Muscle of back (tissue), 13 donors: ENCODE results near the gene DUSP16. TPM values are rescaled to one million over a fixed set of nuclear protein-coding genes. Genes with fewer than 3 reads are reported as not detected.
"Not testable (repeated sequence)": the region's sequence is repeated elsewhere in the genome, so short reads cannot be mapped to it uniquely, and the experiment has no call there.

Source experiments
- DNase-seq, 3 donors: peaks; one replicate each; pipeline versions ENCODE4 v3.0.0 to v3.0.0-alpha.2; 2013
- long read RNA-seq, 9 donors: transcript quantifications; one replicate each; lab custom pipeline, GENCODE V29; 2026
- polyA plus RNA-seq, 10 donors: library from polyadenylated mRNA; unstranded; fragments of 120-200 nt; gene quantifications; one replicate each; pipeline ENCODE4 v1.2.1, GENCODE V29; 2013; ENCODE audit not compliant: insufficient read length in 10 of 10

The DUSP16 gene, protein sequence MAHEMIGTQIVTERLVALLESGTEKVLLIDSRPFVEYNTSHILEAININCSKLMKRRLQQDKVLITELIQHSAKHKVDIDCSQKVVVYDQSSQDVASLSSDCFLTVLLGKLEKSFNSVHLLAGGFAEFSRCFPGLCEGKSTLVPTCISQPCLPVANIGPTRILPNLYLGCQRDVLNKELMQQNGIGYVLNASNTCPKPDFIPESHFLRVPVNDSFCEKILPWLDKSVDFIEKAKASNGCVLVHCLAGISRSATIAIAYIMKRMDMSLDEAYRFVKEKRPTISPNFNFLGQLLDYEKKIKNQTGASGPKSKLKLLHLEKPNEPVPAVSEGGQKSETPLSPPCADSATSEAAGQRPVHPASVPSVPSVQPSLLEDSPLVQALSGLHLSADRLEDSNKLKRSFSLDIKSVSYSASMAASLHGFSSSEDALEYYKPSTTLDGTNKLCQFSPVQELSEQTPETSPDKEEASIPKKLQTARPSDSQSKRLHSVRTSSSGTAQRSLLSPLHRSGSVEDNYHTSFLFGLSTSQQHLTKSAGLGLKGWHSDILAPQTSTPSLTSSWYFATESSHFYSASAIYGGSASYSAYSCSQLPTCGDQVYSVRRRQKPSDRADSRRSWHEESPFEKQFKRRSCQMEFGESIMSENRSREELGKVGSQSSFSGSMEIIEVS
- polyA plus RNA-seq: 10 to 100 TPM; 24.9 to 39.8 (median 31.3) TPM
- long read RNA-seq, donor 1, full-length matches to known transcripts: 4 of 13 reads
- long read RNA-seq, donor 1, partial matches to known transcripts: 9 of 13 reads
- long read RNA-seq, donor 1, other reads (novel, unspliced or antisense): 0 of 13 reads
- long read RNA-seq, donor 2, full-length matches to known transcripts: 9 of 9 reads
- long read RNA-seq, donor 2, partial matches to known transcripts: 0 of 9 reads
- long read RNA-seq, donor 2, other reads (novel, unspliced or antisense): 0 of 9 reads
- long read RNA-seq, donor 3: 0 reads
- long read RNA-seq, donor 4, full-length matches to known transcripts: 2 of 23 reads
- long read RNA-seq, donor 4, partial matches to known transcripts: 21 of 23 reads
- long read RNA-seq, donor 4, other reads (novel, unspliced or antisense): 0 of 23 reads
- long read RNA-seq, donor 5, full-length matches to known transcripts: 2 of 7 reads
- long read RNA-seq, donor 5, partial matches to known transcripts: 5 of 7 reads
- long read RNA-seq, donor 5, other reads (novel, unspliced or antisense): 0 of 7 reads
- long read RNA-seq, donor 6, full-length matches to known transcripts: 2 of 2 reads
- long read RNA-seq, donor 6, partial matches to known transcripts: 0 of 2 reads
- long read RNA-seq, donor 6, other reads (novel, unspliced or antisense): 0 of 2 reads
- long read RNA-seq, donor 7, partial matches to known transcripts: 14 of 15 reads
- long read RNA-seq, donor 7, other reads (novel, unspliced or antisense): 0 of 15 reads
- long read RNA-seq, donor 8, full-length matches to known transcripts: 1 of 7 reads
- long read RNA-seq, donor 8, partial matches to known transcripts: 6 of 7 reads
- long read RNA-seq, donor 8, other reads (novel, unspliced or antisense): 0 of 7 reads
- long read RNA-seq, donor 9: 0 reads

DNA sequence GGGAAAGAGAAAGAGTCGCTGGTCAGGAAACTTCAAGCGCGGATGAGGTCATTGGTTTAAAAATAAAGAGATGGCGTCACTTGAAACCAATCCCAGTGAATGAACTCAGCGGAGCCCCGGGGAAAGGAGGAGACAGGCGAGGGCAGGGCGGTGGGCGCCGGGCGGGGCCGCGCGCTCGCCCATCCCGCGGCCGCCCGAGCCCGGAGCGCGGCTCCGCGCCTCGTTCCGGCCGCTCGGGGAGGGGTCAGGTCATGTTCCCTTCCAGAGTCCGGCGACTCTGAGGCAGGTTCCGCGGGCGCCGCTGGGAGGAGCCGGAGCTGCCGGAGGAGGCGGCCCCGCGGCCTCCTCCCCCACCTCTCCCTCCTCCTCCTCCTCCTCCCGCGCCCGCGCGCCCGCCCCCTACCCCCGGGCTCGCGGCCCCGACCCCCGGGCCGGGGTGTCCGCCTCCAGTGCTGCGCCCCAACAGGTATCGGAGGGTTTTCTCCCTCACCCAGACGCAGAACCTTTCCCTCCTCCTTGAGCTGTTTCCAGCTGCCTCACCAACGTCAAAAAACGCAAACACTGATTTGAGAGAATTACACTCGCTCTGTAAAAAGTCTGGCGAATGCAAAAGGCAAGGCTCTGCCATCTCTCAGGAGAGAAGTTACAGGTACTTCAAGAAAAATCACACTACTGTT is at the start of gene DUSP16:
DUSP16 (minus strand) TSS at position 279 of the 677 bp plus-strand sequence. CDS start 41,765 bp downstream, outside the sequence.
- DNase-seq: peak; percentile 97 to 98 (median 98)

DNA sequence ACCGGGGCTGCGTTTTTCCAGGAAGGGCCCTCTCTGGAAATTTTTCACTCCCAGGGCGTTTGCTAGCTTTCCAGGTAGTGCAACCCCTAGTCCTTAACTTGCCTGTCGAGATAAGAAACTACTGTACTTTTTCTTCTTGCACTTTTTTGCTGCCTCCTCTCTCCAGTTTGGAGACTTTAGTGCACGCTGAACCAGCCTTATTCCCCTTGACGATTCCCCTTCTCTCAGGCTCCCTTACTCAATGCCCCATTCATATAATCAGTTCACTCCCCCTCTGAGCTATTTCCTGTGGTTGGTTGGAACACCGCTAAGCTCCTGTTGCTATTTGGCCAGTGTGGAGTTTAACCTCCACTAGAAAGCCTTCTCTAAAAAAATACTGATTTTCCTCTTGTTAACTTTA is 49.7 kb upstream of the DUSP16 start:
- DNase-seq: peak in 2 of 3 donors; percentile 33

DNA sequence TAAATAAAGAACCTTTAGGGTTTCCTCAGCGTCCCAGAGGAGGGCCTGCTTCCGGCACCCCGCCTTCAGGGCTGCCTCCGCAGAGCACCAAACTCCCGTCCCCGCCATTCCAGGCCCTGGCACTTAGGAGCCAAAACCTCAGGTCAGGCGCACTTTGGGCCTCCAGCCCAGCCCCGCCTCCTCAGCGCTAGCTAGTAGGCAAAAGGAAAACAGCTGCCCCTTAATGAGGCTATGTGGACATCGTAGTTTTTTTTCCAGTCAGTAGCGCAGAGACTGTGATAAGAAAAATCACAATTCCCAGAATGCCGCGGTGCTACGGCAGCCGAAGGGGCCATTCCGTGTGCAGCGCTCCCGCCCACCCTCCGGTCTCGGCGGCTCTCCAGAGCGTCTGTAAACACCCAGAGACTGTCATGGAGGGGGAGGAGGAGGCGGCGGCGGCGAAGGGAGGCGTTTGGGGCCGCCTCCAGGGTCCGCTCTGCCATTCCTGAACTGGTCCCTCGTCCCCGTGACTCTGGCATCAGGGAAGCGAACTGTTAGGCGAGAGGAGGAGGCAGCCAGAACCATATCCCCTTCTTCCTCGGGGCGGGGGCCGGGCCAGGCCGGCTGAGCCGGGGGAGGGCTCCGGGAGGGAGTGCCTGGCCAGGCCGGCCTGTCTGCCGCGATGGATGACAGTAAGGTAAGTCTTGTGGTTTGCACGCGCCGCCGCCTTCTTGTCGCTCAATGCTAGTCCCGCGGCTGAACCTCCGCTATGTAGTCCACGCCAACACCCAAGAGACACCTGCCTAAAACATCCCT is 49.0 kb upstream of the DUSP16 start, which contains the start of gene CREBL2:
CREBL2 (plus strand) TSS at position 365 of the 795 bp plus-strand sequence; CDS start at position 662, 297 bp downstream.
- DNase-seq: peak; percentile 96 to 99 (median 96)

DNA sequence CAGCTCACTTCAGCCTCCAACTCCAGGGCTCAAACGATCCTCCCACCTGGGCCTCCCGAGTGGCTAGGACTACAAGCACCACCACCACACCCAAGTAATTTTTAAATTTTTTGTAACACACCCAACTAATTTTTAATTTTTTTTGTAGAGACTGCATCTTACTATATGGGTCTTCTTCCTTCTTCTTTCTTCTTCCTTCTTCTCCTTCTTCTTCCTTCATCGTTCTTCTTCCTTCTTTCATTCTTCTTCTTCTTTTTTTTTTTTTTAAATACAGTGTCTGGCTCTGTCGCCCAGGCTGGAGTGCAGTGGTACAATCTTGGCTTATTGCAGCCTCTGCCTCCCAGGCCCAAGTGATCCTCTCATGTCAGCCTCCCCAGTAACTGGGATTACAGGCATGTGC is 48.0 kb upstream of the DUSP16 start:
- no peak for DNase-seq

DNA sequence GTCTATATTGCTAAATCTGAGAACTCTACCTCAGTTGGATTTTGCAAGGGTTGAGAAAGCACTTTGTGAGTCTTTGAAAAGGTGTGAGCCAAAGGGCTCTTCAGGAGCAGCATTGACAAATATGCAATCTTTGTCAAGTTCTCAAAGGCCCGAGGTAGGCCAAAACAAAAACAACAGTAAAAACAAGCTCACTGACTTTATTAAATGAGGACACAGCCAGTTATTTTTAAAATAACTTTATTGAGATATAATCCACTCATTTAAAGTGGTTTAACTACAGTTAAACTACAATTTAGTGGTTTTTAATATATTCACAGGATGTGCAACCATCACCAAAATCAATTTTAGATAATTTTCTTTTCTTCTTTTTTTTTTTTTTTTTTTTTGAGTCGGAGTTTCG is 47.0 kb upstream of the DUSP16 start:
- DNase-seq: no peak

DNA sequence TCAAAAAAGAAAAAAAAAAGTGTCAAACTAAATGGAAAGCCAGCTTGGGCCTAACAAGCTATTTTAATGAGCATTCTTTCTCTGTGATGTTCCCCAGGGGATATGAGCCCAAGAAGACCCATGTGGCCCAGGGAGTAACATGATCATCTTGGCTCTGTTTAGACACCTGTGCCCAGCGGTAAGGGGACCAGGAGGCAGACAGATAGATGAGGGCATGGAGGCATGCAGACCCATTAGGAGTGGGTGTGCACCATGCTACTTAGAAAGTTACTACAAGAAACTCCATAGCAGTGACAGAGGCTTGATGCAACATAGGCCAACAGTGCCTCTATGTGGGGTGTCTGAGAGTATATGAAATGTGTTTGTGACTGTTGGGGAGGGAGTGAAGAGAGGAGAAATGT is 45.9 kb upstream of the DUSP16 start:
- DNase-seq: peak in 1 of 3 donors; percentile 14

DNA sequence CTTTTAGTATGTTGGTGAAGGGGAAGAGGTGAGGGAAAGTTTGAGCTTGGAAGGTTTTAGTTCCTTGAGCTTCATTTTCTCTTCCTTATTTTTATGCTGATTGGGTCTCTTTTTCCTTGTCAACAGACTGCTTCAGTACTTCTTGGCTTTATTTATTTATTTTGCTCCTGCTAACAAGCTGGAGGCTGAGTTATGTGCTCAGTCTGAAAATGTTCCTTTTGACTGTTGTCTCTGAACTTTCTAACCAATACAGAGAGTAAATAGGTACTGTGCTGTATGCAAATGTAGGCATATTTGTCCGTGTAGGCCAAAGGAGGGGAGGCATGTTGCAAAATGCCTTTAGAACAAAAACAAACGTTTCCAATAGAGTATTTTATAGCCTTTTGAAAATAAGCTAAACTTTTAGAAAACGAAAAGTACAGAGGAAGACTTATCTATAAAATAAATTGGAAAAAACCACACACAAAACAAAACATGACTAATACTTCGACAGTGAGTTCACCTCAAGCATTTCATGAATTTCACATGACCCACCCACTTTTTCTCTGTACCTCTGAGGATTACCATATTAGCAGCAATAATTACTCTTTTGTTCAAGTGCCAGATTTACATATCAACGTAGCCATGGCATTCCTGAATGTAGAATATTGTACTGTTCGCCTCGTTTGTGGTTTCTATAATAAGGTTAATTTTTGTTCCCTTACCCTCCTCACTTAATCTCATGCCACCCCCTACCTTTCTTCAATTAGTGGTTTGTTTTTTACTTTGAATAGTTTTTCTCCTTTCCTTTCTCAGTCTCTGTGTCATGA is 44.3 kb upstream of the DUSP16 start:
- peak in 2 of 3 donors; percentile 17 to 22 for DNase-seq

DNA sequence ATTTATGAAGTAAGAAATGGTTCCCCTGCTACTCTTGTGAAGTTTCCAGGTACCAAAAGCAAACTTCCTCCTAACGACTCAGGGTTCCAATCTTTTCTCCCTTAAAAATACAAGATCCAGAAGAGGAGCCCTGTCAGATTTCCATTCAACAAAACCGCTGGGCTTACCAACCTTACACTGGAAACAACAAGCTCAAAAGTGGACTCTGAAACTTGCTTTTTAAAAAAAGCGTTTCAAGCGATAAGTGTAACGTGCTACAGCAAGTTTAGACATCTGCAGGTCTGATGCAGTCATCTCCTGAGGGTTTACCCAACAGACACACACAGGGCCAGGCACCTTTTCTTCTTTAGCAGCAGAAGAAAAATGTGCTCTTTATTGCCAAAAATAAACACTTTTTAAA is 42.1 kb upstream of the DUSP16 start:
- no peak for DNase-seq

DNA sequence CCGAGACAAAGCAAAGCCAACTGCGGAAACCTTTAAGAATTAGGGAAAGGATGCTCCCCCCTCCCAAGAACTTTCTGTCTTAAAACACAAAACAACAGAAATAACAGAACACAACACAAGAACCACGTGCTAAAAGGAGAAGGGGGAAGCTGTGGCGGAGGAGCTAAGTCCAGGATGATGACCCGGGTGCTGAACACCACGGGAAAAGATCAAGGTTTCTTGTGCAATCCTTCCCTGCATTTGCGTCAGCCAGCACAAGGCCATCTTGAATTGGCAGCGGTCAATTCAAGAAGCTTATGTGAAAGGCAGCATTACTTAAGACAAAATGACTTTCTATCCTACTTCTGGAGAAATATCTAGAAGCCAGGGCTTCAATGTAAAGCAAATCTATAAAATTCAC is 38.0 kb upstream of the DUSP16 start:
- DNase-seq: peak in 1 of 3 donors; percentile 28

DNA sequence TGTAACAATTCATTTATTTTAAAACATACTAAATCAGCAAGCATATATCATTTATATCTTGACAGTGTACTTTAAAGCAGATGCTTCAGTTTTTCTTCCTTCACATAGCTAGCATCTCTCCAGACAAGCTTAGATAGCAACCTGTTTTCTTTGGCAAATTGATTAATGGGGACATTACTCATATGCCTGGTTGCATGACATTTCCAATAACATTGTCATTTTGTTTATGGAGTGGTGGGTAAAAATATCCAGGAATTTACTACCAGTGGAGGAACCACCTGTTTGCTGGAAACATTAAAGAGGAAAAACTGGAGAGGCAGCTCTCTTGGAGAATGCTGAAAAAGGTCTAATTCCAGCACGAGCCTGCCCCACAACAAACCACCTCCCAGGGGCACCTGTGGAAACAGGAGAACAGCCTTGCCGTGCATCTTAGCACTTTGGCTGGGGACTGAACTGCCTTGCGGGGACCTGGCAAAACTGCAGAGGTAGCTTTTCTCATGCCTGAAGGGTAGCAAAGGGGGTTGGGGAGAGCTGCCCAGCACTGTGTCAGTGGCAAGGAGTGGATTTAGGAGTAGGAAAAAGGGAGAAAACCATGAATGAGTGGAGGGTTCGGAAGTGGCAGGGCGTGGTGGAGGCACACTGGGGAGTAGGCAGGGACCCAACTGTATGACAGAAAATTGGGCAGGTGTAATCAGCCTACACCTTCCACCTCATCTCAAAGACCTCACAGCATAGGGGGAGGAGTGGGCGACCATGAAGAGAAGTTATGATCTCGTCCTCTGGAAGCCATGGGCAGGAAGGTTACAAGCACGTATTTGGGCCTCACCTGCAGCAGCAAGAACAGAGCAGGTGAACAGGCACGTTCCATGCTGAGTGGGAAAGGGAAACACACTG is 37.3 kb upstream of the DUSP16 start:
- no peak for DNase-seq

DNA sequence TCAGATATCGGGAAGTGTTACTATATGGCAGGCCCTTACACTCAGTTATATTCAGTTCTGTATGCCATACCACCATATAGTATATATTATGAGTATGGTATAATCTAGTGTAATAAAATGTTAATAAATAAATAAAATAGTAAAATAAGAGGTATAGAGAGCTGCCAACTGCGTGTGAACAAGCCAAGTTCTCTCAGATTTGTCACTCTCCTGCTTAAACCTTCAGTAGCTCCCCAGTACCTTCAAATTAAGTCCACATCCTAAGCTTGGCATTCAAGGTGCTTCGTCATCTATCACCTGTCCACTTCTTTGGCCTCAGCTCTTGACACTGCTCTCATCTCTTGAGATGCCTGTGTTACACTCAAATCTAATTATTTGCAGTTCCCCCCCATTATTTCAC is 36.2 kb upstream of the DUSP16 start:
- DNase-seq: no peak

DNA sequence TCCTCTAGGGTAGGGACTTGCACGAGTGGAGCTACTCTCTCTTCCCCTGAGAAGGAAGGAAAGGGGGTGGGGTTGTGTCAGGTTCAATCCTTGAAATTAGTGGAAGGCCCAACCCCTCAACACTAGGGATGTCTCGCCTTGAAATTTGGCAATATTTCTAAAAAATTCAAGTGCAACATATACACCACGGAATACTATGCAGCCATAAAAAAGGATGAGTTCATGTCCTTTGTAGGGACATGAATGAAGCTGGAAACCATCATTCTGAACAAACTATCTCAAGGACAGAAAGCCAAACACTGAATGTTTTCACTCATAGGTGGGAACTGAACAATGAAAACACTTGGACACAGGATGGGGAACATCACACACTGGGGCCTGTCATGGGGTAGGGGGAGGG is 33.9 kb upstream of the DUSP16 start:
- not testable (repeated sequence) for DNase-seq

DNA sequence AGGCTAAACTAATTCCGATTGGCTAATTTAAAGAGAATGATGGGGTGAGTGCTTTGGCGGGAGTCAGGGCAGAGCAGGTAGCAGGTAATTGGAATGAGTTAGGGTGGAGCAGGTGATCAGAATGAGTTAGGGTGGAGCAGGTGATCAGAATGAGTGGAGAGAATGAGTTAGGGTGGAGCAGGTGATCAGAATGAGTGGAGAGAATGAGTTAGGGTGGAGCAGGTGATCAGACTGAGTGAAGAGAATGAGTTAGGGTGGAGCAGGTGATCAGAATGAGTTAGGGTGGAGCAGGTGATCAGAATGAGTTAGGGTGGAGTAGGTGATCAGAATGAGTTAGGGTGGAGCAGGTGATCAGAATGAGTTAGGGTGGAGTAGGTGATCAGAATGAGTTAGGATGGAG is 33.3 kb upstream of the DUSP16 start:
- not testable (repeated sequence) for DNase-seq

DNA sequence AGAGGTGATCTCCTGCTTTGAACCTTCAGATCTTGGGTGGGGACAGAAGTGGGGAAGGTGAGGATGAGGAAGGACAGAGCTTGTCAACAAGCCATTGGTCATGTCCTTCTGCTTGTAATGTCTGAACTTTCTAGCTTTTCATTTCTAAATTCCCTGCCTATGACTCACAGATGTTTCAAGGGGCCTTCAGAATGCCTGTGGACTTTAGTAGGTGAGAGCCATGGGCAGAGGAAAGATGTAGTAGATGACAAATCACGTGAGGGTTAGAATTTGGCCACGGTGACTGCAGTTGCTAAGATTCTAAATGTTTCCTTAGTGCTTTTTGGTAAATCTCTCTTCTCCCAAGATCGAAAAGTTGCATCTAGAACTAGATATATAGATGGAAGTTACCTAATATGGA is 30.3 kb upstream of the DUSP16 start:
- DNase-seq: no peak

DNA sequence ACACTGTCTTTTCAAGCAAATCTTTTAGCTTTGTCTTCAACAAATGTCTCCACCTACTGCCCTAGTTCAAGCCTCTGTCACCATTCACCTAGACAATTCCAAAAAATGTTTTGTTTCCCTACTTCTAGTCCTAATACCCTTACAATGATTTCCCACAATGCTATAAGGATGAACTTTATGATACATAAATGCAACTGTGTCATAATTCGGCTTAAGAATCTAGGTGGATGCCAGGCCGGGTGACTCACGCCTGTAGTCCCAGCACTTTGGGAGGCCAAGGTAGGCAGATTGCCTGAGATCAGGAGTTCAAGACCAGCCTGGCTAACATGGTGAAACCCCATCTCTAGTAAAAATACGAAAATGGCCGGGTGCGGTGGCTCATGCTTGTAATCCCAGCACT is 28.3 kb upstream of the DUSP16 start:
- DNase-seq: no peak

DNA sequence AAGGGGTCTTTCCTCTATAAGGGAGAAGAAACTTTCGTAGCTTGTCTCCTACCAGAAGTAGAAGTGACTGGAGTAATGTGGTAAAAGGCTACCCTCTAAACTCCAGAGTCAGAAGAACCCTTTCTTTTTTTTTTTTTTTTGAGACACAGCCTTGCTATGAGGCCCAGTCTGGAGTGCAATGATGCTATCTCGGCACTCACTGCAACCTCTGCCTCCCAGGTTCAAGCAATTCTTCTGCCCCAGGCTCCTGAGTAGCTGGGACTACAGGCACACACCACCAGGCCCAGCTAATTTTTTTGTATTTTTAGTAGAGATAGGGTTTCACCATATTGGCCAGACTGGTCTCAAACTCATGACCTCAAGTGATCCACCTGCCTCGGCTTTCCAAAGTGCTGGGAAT is 25.8 kb upstream of the DUSP16 start:
- not testable (repeated sequence) for DNase-seq

DNA sequence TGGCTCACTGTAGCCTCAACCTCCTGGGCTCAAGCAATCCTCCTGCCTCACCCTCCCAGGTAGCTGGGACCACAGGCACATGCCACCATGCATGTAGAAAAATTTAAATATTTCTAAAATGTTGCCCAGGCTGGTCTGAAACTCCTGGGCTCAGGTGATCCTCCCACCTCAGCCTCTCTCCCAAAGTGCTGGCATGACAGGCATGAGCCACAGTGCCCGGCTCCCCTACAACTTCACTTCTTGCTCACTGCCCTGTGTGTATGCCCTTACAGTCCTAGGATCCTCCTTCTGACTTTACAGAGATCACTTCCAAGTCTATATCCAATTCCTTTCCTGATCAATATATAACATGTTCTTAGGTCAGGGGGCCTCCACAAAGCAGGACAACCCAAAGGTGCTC is 25.2 kb upstream of the DUSP16 start:
- DNase-seq: no peak
